ENCODE results near the gene HPCAL1.

DNA sequence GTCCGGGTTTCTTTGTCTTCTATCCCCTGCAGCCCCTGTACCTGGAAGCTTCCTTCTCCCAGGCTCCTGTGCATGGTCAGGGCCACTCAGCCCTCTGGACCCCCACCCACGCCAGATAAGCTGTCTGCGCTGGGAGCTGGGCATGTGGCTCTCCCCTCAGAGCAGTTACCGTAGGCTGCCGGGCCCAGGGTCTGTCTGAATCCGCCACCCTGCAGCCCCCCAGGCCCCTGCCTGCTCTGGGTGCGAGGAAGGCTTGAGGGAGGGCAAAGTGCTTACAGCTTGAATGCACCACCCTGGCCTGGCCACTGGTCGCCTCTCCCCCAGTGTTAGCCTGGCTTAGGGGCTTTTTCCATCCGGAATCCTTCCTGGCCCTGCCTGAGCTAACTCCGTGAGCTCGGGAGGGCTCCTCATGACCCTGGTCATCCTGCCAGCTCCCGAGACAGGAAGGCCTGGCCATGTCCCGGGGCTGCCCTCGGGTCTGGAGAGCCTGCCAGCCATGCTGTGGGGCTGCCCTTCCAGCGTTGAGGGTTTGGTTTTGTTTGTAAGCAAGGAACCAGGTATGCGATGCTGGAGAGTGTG is 94.7 kb downstream of the HPCAL1 start:
- TF ChIP-seq, protein P1, sequence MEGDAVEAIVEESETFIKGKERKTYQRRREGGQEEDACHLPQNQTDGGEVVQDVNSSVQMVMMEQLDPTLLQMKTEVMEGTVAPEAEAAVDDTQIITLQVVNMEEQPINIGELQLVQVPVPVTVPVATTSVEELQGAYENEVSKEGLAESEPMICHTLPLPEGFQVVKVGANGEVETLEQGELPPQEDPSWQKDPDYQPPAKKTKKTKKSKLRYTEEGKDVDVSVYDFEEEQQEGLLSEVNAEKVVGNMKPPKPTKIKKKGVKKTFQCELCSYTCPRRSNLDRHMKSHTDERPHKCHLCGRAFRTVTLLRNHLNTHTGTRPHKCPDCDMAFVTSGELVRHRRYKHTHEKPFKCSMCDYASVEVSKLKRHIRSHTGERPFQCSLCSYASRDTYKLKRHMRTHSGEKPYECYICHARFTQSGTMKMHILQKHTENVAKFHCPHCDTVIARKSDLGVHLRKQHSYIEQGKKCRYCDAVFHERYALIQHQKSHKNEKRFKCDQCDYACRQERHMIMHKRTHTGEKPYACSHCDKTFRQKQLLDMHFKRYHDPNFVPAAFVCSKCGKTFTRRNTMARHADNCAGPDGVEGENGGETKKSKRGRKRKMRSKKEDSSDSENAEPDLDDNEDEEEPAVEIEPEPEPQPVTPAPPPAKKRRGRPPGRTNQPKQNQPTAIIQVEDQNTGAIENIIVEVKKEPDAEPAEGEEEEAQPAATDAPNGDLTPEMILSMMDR (IDR thresholded peaks at IDR 0.05), result no peak
- TF ChIP-seq POLR2A (IDR thresholded peaks at IDR 0.05), result no peak
- TF ChIP-seq POLR2AphosphoS5 (IDR thresholded peaks at IDR 0.05), result no peak

All from prostate gland (tissue), 2 donors.